Smooth muscle cell (in vitro differentiated cells): ENCODE data around the gene RIOK2. TPM values are rescaled to one million over a fixed set of nuclear protein-coding genes. Genes with fewer than 3 reads are reported as not detected.

Experiments
- DNase-seq: peaks from one replicate; lab custom pipeline; 2025; ENCODE audit not compliant: unreplicated experiment; lab: John Stamatoyannopoulos, UW
- H2AFZ ChIP-seq: fragments of 200-600 bp; sonication (generic); 2 replicates; pipeline ENCODE4 v1.6.0; 2016; ENCODE audit warnings: antibody characterized with exemption, low read depth, mild to moderate bottlenecking
- H3F3A ChIP-seq: fragments of 200-600 bp; sonication (generic); 2 replicates; pipeline ENCODE4 v1.6.0; 2017; ENCODE audit warnings: antibody characterized with exemption, low read depth
- H3K27ac ChIP-seq: fragments of 200-600 bp; sonication (generic); 2 replicates; pipeline ENCODE4 v1.5.1; 2016; ENCODE audit warnings: low read depth, mild to moderate bottlenecking
- H3K27me3 ChIP-seq: fragments of 200-600 bp; sonication (generic); 2 replicates; pipeline ENCODE4 v1.6.1; 2016; ENCODE audit warnings: low read depth, mild to moderate bottlenecking
- H3K36me3 ChIP-seq: fragments of 200-600 bp; sonication (generic); 2 replicates; pipeline ENCODE4 v1.5.1; 2016; ENCODE audit warnings: low read depth
- H3K4me1 ChIP-seq: fragments of 200-600 bp; sonication (generic); 2 replicates; pipeline ENCODE4 v1.5.1; 2016; ENCODE audit warnings: low read depth
- H3K4me2 ChIP-seq: fragments of 200-600 bp; sonication (generic); 2 replicates; pipeline ENCODE4 v1.6.0; 2016; ENCODE audit warnings: mild to moderate bottlenecking
- H3K4me3 ChIP-seq: fragments of 200-600 bp; sonication (generic); 2 replicates; pipeline ENCODE4 v1.5.1; 2016; ENCODE audit warnings: mild to moderate bottlenecking
- H3K79me2 ChIP-seq: fragments of 200-600 bp; sonication (generic); 2 replicates; pipeline ENCODE4 v1.6.0; 2016; ENCODE audit warnings: low read depth, mild to moderate bottlenecking
- H3K9ac ChIP-seq: fragments of 200-600 bp; sonication (generic); 2 replicates; pipeline ENCODE4 v1.6.0; 2016; ENCODE audit warnings: low read depth
- H3K9me3 ChIP-seq: fragments of 200-600 bp; sonication (generic); replicated peaks from 2 replicates; pipeline ENCODE4 v1.5.1; 2016; ENCODE audit warnings: low read depth
- H4K20me1 ChIP-seq: fragments of 200-600 bp; sonication (generic); 2 replicates; pipeline ENCODE4 v1.6.0; 2016; ENCODE audit warnings: low read depth
- WGBS: methylation state at CpG from one replicate; pipeline ENCODE4 v1.1.7; 2016; ENCODE audit warnings: low lambda C conversion rate; 5-methylcytosine and 5-hydroxymethylcytosine counted together
- polyA plus RNA-seq: library from polyadenylated mRNA; unstranded; fragments of >200 nt; fragmentation: Nextera tagmentation; extraction: Ambion mirVana; gene quantifications from 2 replicates; pipeline ENCODE4 v1.2.1, GENCODE V29; 2016
- total RNA-seq: library from RNA; depleted of rRNA; stranded (reverse); fragments of >200 nt; gene quantifications from 2 replicates; pipeline ENCODE4 v1.2.3, GENCODE V29; 2014
- TF ChIP-seq, protein P1 (sequence below): fragments of 200-600 bp; sonication (generic); IDR thresholded peaks from 2 replicates; pipeline ENCODE4 v1.5.1; 2017; ENCODE audit warnings: borderline replicate concordance, mild to moderate bottlenecking, antibody characterized with exemption; ENCODE audit not compliant: insufficient read depth, poor library complexity, severe bottlenecking

The RIOK2 gene
- total and polyA plus RNA-seq, 2 experiments from 2014 or later: 34.3 to 45.6 TPM

GRCh38 chr5:97229196-97229595 lies 46.1 kb upstream of the RIOK2 start:
- DNase-seq: no peak
- Histone ChIP-seq H4K20me1 (no peaks in the 10 kb centered on the region), H3F3A (no peaks in the 10 kb centered on the region), H3K27ac (no peak overlapping the region), H3K4me3 (no peak overlapping the region), H3K4me1 (no peaks in the 10 kb centered on the region), H2AFZ (no peak overlapping the region), H3K27me3 (no peaks in the 10 kb centered on the region), H3K79me2 (no peaks in the 10 kb centered on the region), H3K4me2 (no peak overlapping the region), H3K9me3 (no peaks in the 10 kb centered on the region), H3K9ac (no peak overlapping the region), H3K36me3 (no peaks in the 10 kb centered on the region)
- WGBS: 79% methylated on average over 2 of the region's 2 CpGs
- TF ChIP-seq, protein P1, sequence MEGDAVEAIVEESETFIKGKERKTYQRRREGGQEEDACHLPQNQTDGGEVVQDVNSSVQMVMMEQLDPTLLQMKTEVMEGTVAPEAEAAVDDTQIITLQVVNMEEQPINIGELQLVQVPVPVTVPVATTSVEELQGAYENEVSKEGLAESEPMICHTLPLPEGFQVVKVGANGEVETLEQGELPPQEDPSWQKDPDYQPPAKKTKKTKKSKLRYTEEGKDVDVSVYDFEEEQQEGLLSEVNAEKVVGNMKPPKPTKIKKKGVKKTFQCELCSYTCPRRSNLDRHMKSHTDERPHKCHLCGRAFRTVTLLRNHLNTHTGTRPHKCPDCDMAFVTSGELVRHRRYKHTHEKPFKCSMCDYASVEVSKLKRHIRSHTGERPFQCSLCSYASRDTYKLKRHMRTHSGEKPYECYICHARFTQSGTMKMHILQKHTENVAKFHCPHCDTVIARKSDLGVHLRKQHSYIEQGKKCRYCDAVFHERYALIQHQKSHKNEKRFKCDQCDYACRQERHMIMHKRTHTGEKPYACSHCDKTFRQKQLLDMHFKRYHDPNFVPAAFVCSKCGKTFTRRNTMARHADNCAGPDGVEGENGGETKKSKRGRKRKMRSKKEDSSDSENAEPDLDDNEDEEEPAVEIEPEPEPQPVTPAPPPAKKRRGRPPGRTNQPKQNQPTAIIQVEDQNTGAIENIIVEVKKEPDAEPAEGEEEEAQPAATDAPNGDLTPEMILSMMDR: no peak

GRCh38 chr5:97225222-97225621 lies 42.2 kb upstream of the RIOK2 start:
- TF ChIP-seq, protein P1: no peak
- Histone ChIP-seq H2AFZ (no peak overlapping the region), H3K4me1 (no peaks in the 10 kb centered on the region), H3K79me2 (no peaks in the 10 kb centered on the region), H3K27me3 (no peaks in the 10 kb centered on the region), H3K4me2 (no peak overlapping the region), H3K9me3 (no peaks in the 10 kb centered on the region), H3K27ac (no peak overlapping the region), H3K36me3 (no peaks in the 10 kb centered on the region), H4K20me1 (no peaks in the 10 kb centered on the region), H3K4me3 (no peak overlapping the region), H3K9ac (no peak overlapping the region), H3F3A (no peaks in the 10 kb centered on the region)
- no peak for DNase-seq

GRCh38 chr5:97224112-97224750 lies 41.2 kb upstream of the RIOK2 start:
- Histone ChIP-seq H3F3A (no peaks in the 10 kb centered on the region), H4K20me1 (no peaks in the 10 kb centered on the region), H3K9me3 (no peaks in the 10 kb centered on the region), H3K36me3 (no peaks in the 10 kb centered on the region), H3K79me2 (no peaks in the 10 kb centered on the region), H3K27ac (no peak overlapping the region), H3K27me3 (no peaks in the 10 kb centered on the region), H2AFZ (no peak overlapping the region), H3K9ac (no peak overlapping the region), H3K4me3 (no peak overlapping the region), H3K4me2 (no peak overlapping the region), H3K4me1 (no peaks in the 10 kb centered on the region)
- 61% methylated on average over 1 of the region's 1 CpG for WGBS
- no peak for DNase-seq
- TF ChIP-seq, protein P1: no peak

GRCh38 chr5:97223596-97223995 lies 40.5 kb upstream of the RIOK2 start:
- no peaks in the 10 kb centered on the region for H3F3A ChIP-seq
- H3K4me1 ChIP-seq: no peaks in the 10 kb centered on the region
- H3K9me3 ChIP-seq: no peaks in the 10 kb centered on the region
- TF ChIP-seq, protein P1: no peak
- H3K9ac ChIP-seq: no peak overlapping the region
- no peaks in the 10 kb centered on the region for H3K27me3 ChIP-seq
- WGBS: 93% methylated on average over 2 of the region's 2 CpGs
- no peak overlapping the region for H2AFZ ChIP-seq
- H3K27ac ChIP-seq: no peak overlapping the region
- no peak for DNase-seq
- no peak overlapping the region for H3K4me2 ChIP-seq
- H3K79me2 ChIP-seq: no peaks in the 10 kb centered on the region
- no peaks in the 10 kb centered on the region for H4K20me1 ChIP-seq
- H3K4me3 ChIP-seq: no peak overlapping the region
- H3K36me3 ChIP-seq: no peaks in the 10 kb centered on the region
